ENCODE data around the gene ACVRL1.

DNA sequence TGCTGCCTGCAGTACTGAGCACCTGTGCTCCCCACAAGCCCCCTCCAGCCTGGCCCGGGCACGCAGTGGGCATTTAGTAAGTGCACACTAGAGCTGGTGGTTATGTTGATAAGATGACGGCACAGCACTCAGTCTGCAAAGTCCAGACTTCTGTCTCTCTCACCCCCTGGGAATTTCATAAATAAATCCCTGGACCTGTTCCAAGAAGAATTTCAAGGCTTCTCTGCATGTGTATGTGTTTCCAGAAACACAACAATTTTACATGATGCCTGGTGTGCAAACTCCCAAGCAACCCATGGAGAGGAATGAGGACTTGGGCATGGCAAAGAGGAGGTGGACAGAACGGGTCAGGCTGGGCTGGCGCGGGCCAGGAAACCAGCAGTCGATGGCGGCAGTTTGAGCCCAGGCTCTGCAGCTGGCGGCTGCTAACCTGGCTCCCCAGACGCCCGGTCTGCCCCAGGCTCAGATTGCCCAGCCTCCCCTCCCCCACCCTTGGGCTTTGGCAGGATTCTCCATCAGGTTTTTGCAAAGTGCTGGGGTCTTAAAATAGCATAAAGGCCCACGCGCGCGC lies 33.8 kb downstream of the ACVRL1 start:
- no peak for TF ChIP-seq PHF8 (IDR thresholded peaks at IDR 0.05; ENCODE audit: borderline replicate concordance, low read length)
- TF ChIP-seq, protein P1, sequence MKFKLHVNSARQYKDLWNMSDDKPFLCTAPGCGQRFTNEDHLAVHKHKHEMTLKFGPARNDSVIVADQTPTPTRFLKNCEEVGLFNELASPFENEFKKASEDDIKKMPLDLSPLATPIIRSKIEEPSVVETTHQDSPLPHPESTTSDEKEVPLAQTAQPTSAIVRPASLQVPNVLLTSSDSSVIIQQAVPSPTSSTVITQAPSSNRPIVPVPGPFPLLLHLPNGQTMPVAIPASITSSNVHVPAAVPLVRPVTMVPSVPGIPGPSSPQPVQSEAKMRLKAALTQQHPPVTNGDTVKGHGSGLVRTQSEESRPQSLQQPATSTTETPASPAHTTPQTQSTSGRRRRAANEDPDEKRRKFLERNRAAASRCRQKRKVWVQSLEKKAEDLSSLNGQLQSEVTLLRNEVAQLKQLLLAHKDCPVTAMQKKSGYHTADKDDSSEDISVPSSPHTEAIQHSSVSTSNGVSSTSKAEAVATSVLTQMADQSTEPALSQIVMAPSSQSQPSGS (CRISPR knock-in tag; IDR thresholded peaks at IDR 0.05), result no peak
- no peak for TF ChIP-seq TAF1 (IDR thresholded peaks at IDR 0.05; ENCODE audit: control insufficient read depth, extremely low read depth, insufficient read depth, low read length, severe bottlenecking)
- TF ChIP-seq, protein P2, sequence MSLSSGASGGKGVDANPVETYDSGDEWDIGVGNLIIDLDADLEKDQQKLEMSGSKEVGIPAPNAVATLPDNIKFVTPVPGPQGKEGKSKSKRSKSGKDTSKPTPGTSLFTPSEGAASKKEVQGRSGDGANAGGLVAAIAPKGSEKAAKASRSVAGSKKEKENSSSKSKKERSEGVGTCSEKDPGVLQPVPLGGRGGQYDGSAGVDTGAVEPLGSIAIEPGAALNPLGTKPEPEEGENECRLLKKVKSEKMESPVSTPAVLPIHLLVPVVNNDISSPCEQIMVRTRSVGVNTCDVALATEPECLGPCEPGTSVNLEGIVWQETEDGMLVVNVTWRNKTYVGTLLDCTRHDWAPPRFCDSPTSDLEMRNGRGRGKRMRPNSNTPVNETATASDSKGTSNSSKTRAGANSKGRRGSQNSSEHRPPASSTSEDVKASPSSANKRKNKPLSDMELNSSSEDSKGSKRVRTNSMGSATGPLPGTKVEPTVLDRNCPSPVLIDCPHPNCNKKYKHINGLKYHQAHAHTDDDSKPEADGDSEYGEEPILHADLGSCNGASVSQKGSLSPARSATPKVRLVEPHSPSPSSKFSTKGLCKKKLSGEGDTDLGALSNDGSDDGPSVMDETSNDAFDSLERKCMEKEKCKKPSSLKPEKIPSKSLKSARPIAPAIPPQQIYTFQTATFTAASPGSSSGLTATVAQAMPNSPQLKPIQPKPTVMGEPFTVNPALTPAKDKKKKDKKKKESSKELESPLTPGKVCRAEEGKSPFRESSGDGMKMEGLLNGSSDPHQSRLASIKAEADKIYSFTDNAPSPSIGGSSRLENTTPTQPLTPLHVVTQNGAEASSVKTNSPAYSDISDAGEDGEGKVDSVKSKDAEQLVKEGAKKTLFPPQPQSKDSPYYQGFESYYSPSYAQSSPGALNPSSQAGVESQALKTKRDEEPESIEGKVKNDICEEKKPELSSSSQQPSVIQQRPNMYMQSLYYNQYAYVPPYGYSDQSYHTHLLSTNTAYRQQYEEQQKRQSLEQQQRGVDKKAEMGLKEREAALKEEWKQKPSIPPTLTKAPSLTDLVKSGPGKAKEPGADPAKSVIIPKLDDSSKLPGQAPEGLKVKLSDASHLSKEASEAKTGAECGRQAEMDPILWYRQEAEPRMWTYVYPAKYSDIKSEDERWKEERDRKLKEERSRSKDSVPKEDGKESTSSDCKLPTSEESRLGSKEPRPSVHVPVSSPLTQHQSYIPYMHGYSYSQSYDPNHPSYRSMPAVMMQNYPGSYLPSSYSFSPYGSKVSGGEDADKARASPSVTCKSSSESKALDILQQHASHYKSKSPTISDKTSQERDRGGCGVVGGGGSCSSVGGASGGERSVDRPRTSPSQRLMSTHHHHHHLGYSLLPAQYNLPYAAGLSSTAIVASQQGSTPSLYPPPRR (CRISPR knock-in tag; IDR thresholded peaks at IDR 0.05; ENCODE audit: borderline replicate concordance), result no peak
- TF ChIP-seq ZFX (CRISPR knock-in tag; IDR thresholded peaks at IDR 0.05), result no peak
